Superior temporal gyrus (tissue), 1 donor: ENCODE results near the gene OR51F1.
"Not testable (repeated sequence)": the region's sequence is repeated elsewhere in the genome, so short reads cannot be mapped to it uniquely, and the experiment has no call there.

ENCODE experiments used
- DNase-seq: peaks from one replicate; pipeline ENCODE4 v3.0.0-alpha.2; 2016; ENCODE audit errors: extremely low spot score

Gene OR51F1

GRCh38 chr11:4769838-4770237 lies at the start of gene OR51F1:
OR51F1 (minus strand) TSS chr11:4769938; CDS start chr11:4769938, 0 bp downstream.
- DNase-seq = no peak

DNA sequence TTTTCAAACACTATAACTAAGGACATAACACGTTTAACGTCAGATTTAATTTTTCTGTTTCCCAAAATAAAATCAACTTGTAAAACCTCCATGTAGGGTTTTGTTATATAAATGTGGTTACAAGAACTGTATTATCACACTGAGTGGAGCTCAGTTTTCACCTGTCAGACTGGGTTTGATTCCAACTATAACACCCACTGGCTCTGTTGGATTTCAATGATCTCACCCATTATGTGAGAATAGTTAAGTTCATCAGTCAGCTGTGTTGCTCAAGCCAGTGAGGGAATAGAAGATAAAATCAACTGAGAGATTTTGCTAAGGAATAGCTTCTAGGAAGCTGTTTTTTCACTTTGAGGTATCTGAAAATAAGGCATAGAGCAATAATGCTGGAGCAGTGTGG lies 39.5 kb upstream of the OR51F1 start:
- peak; percentile 30 for DNase-seq

GRCh38 chr11:4808476-4808875 lies 38.7 kb upstream of the OR51F1 start:
- no peak for DNase-seq

DNA sequence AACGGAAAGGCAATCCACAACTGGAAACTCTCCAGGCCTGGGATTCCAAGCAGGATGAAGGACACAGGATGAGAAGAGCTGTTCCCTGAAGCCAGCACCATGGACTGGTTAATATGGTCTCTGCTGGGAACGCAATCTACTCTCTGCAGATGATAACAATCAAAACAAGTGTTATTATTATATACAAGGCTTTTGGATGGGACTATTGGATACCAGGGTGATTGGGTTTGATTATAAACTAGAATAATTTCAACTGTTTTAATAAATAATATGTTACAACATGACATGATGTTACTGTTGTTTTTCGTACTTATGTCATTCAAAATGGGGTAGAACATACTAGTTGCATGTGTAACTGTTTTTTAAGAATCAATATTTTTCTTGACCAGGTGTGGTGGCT lies 34.5 kb upstream of the OR51F1 start, which contains the start of gene OR52R1:
Gene OR52R1 (minus strand): TSS at position 101 of the 400 bp plus-strand sequence. CDS start 0 bp downstream, at position 101.
- DNase-seq = no peak

GRCh38 chr11:4801316-4801715 lies 31.6 kb upstream of the OR51F1 start:
- DNase-seq = not testable (repeated sequence)

DNA sequence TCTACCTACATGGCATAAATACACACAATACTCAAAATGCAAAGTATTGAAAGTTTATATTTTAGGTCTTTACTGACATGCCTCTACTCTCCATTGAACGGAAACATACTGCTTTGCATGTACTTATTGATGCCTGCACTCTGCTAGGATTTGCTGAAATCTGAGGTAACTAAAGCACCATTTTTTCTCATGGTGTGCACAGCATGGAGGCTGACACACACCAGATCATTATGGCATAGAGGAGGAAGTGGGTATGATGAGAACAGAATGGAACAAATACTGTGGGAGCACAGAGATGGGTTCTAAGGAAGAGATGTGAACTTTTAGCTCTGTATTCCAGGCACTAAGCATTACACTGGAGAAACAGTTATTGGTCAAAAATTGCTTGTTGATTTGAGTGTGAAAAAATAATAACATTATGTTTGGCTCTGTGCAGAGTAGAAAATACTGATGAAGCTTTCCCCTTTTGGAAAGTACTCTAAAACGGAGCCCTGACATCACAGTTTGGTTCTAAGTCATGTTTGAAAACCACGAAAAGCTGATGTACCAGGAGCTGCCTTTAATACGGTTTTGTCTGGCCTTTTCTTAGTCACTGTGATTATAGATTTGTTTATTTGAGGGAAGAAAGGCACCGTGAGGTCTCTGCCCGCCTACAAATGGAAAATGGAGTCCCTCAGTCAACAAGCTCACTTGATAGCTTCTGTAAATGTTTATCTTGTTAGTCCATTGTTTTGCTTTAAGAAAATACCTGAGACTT lies 28.9 kb upstream of the OR51F1 start:
- no peak for DNase-seq

- DNase-seq = no peak
Observed at GRCh38 chr11:4797206-4797605, 27.5 kb upstream of the OR51F1 start.

GRCh38 chr11:4782454-4782853 lies 12.7 kb upstream of the OR51F1 start:
- no peak for DNase-seq

DNA sequence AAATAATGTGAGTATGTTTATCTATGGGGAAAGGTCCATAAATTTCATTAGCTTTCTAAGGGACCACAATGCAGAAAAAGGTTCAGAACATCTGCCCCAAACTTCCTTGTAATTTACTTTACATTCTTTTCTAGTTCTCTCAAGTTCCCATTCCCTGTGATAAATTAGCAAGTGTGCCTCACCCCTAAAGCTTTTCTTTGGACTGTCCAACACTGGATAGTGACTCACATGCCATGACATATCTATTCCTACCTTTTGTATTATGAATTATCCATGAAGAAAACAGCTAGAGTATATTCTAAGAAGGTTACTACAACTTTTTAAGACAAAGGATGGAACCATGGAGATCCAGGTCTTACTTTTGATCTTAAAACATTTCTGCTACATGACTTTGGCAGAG lies 1.6 kb downstream of the OR51F1 start:
- no peak for DNase-seq

GRCh38 chr11:4766420-4767043 lies 3.2 kb downstream of the OR51F1 start:
- no peak for DNase-seq

DNA sequence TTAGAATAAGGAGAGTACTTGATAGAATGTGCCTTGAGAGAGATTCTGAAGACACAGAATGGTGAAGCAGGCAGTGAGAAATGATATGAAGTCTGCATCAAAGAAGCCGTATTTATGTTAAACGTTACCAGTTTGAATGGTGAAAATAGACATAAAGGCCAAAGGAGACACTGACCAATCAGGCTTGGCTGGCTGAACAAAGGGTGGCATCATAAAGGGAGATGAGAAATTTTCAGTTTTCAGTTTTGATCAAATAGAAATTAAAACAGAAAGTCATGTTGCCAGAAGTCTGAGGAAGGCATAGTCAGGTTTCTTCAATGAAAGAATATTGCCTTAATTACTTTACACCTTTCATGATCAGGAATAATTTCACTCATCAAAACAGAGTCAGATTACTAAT lies 6.6 kb downstream of the OR51F1 start:
- DNase-seq = no peak

DNA sequence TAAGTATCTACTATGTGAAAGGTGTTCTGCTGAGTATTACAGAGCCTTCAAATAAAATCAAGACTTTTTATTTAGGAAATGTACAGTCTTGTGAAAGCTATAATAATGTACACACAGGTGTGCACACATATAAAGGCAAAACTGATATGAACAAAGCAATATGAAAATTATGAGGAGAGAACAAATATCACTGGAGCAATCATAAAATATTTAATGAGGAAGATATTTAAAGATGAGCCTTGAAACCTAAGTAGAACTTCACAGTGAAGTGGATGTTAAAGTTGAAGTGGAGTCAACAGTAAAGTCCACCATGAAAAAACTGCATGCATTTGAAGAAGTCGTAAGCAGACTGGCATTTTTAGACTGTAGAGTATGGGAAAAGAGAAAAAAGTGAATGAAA lies 18.5 kb downstream of the OR51F1 start:
- no peak for DNase-seq

DNA sequence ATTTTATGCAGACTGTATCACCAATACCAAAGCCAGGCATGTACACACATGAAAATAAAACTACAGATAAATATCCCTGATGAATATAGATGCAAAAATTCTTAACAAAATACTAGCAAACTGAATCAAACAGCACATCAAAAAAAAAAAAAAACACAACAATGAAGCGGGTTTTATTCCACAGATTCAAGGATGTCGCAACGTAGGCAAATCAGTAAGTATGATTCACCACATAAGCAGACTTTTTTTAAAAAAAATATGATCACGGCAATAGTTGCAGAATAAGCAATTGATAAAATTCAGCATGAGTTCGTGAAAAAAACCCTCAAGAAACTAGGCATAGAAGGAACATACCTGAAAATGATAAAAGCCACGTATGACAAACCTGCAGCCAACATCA lies 21.3 kb downstream of the OR51F1 start:
- no peak for DNase-seq

DNA sequence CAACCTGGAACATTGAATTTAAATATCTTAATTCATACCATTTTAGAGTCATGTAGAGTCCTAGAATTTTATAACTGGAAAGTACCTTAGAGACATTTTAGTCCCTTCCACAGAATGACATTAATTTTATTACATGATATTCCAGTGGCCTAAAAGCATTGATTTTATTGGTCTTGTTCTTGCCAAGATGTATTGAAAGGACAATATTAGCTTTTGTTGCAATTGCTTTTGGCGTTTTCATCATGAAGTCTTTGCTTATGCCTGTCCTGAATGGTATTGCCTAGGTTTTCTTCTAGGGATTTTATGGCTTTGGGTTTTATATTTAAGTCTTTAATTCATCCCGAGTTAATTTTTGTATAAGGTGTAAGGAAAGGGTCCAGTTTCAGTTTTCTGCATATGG lies 29.0 kb downstream of the OR51F1 start:
- no peak for DNase-seq

DNA sequence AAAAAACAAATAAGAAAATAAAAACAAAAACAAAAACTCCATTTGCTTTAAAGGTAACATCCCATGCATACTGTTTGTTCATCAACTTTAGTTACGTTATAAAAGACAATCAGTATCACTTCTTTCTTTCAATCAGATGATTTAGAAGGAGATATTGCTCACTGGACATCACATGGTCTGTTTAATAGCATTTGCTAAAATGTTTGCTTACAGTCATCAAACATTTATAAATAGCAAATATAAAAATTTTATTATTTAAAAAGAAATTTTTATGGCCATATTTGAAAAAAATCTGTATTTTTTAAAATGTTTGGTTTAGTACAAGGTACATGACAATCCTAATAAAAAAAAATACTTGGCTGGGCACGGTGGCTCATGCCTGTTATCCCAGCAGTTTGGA lies 42.6 kb downstream of the OR51F1 start:
- no peak for DNase-seq

- not testable (repeated sequence) for DNase-seq
Observed at GRCh38 chr11:4722616-4723534, 46.9 kb downstream of the OR51F1 start.
